Gastroesophageal sphincter (tissue), 3 donors: ENCODE data around the gene SPINK2.

Experiments
- EP300 ChIP-seq: sonication (generic); formaldehyde crosslinking; IDR thresholded peaks from one replicate; pipeline ENCODE4 v1.6.1; 2017; ENCODE audit warnings: antibody characterized with exemption, mild to moderate bottlenecking
- POLR2A ChIP-seq, 2 donors: fragments of 450-650 bp; IDR thresholded peaks; one replicate each; pipeline ENCODE4 v1.6.1; 2017; ENCODE audit warnings: antibody characterized with exemption in 2 of 2, mild to moderate bottlenecking in 2 of 2, moderate library complexity in 1 of 2
- POLR2AphosphoS5 ChIP-seq: sonication (generic); formaldehyde crosslinking; IDR thresholded peaks from one replicate; pipeline ENCODE4 v1.6.1; 2017; ENCODE audit warnings: antibody characterized with exemption
- TF ChIP-seq, protein P1 (sequence below), 4 experiments: fragments of 200-600 bp in 2 of 4; fragments of 450-650 bp in 2 of 4; sonication (generic) in 1 of 4; IDR thresholded peaks; one replicate each; pipeline ENCODE4 v1.5.1; 2017 to 2019; ENCODE audit warnings: antibody characterized with exemption in 4 of 4, mild to moderate bottlenecking in 2 of 4, moderate library complexity in 2 of 4

GRCh38 chr4:56823933-56824600 lies 2.6 kb upstream of the SPINK2 start:
- no peak for TF ChIP-seq POLR2A (IDR thresholded peaks at IDR 0.05)
- TF ChIP-seq, protein P1, sequence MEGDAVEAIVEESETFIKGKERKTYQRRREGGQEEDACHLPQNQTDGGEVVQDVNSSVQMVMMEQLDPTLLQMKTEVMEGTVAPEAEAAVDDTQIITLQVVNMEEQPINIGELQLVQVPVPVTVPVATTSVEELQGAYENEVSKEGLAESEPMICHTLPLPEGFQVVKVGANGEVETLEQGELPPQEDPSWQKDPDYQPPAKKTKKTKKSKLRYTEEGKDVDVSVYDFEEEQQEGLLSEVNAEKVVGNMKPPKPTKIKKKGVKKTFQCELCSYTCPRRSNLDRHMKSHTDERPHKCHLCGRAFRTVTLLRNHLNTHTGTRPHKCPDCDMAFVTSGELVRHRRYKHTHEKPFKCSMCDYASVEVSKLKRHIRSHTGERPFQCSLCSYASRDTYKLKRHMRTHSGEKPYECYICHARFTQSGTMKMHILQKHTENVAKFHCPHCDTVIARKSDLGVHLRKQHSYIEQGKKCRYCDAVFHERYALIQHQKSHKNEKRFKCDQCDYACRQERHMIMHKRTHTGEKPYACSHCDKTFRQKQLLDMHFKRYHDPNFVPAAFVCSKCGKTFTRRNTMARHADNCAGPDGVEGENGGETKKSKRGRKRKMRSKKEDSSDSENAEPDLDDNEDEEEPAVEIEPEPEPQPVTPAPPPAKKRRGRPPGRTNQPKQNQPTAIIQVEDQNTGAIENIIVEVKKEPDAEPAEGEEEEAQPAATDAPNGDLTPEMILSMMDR (IDR thresholded peaks at IDR 0.05) = no peak
- TF ChIP-seq POLR2AphosphoS5 = no peak
- no peak for TF ChIP-seq EP300
